Measurements from ENCODE around the gene PARP6.

DNA sequence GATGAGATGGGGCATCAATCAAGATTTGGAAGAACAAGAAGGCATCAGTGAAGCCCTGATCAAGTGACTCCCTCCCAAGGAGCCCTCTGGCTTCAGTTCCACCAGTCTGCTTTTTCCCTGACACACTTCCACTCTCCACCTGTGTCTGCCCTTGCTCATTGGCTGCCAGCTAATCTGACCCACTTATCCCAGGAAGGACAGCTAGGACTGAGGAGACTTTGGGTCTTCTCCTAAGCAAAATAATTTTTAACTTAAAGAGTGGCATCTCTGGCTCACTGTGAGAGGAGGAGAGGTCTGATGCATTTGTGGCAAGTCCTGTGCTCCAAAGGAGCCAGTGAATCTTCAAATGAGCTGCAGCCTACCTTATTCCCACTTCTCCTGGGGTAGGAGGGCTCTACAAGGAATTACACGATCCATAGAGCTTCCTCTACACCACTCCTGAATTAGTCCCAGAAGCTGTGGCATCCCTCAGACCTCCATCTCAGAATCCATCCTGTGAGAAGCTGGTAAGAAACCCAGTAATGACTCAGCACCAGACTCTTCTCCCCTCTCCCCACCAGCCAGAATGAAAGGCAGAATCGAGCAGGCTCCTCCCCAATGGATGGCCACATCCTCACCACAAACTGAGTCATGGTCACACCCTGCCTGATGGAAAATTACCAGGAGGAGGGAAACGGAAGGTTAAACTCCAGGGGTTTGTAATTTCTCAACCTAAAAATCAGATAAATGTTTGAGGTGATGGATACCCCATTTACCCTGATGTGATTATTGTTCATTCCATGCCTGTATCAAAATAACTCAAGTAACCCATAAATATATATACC, 35.1 kb downstream of the PARP6 start:
- TF ChIP-seq TAF1 (IDR thresholded peaks at IDR 0.05; ENCODE audit: borderline replicate concordance, low read depth, low read length) (0 out of 2 replicates have a peak, but pooled peaks have one; percentile 24), POLR2A (IDR thresholded peaks at IDR 0.05; ENCODE audit: low read depth, low read length) (no peak), POLR2AphosphoS5 (IDR thresholded peaks at IDR 0.05; ENCODE audit: low read depth, low read length) (no peak)

All from GM12892 (cell line).